GM12878 (cell line): ENCODE results near the gene DYDC1. TPM values are rescaled to one million over a fixed set of nuclear protein-coding genes. Genes with fewer than 3 reads are reported as not detected.

Source experiments
- ATAC-seq: fragments of 200-7000 bp; cut with Tn5 transposase; 3 replicates; pipeline ENCODE4 v1.9.1; 2020; ENCODE audit warnings: mild to moderate bottlenecking, moderate library complexity
- BruUV-seq: library from RNA; stranded (reverse); fragments of 400-500 nt; replicated peaks from 2 replicates; lab custom pipeline; 2021; lab: Mats Ljungman, UMichigan
- CTCF ChIA-PET: fragments of 300-600 bp; sonication (Branson Sonifier 250); formaldehyde crosslinking; extraction: SDS; loops from one replicate; lab custom pipeline; 2021; ENCODE audit warnings: inconsistent platforms; lab: Yijun Ruan, JAX
- POLR2A ChIA-PET: fragments of 350-600 bp; formaldehyde crosslinking; extraction: SDS; loops from one replicate; lab custom pipeline; 2021; ENCODE audit warnings: inconsistent platforms; lab: Charles Lee
- RAD21 ChIA-PET: fragments of 300-600 bp; sonication (Branson Sonifier 250); formaldehyde crosslinking; loops from one replicate; lab custom pipeline; 2023; ENCODE audit warnings: antibody characterized with exemption; ENCODE audit not compliant: unreplicated experiment; lab: Charles Lee
- SMC1A ChIA-PET: fragments of 300-600 bp; sonication (Branson Sonifier 250); formaldehyde crosslinking; loops from one replicate; lab custom pipeline; 2023; ENCODE audit not compliant: unreplicated experiment, uncharacterized antibody; lab: Charles Lee
- DNase-seq: peaks from one replicate; pipeline ENCODE4 v3.0.0-alpha.2; 2011; ENCODE audit warnings: low read depth, low spot score
- FAIRE-seq: peaks from 3 replicates; lab custom pipeline; 2011; peaks lifted over from hg19 to GRCh38; lab: Jason Lieb, UNC
- H2AFZ ChIP-seq: 2 replicates; pipeline ENCODE4 v1.6.0; 2011; ENCODE audit warnings: low read depth, low read length, control low read depth; ENCODE audit not compliant: control insufficient read depth
- H3K27ac ChIP-seq: 2 replicates; pipeline ENCODE4 v1.5.1; 2011; ENCODE audit warnings: control low read depth; ENCODE audit not compliant: control insufficient read depth, insufficient read depth
- H3K27me3 ChIP-seq, 2 experiments: replicated peaks in 1 of 2; 2 replicates each; pipeline versions ENCODE4 v1.6.0 to v1.6.1; 2011; ENCODE audit warnings: low read length in 1 of 2; ENCODE audit not compliant: control insufficient read depth in 2 of 2, insufficient read depth in 2 of 2
- H3K36me3 ChIP-seq, 2 experiments: 2 replicates each; pipeline ENCODE4 v1.5.1; 2011; ENCODE audit warnings: low read length in 1 of 2; ENCODE audit not compliant: control insufficient read depth in 2 of 2, insufficient read depth in 2 of 2
- H3K4me1 ChIP-seq: 2 replicates; pipeline ENCODE4 v1.6.1; 2011; ENCODE audit warnings: mild to moderate bottlenecking, low read length, moderate library complexity, mixed read lengths; ENCODE audit not compliant: control insufficient read depth, insufficient read depth
- H3K4me2 ChIP-seq: 2 replicates; pipeline ENCODE4 v1.6.0; 2011; ENCODE audit warnings: control low read depth; ENCODE audit not compliant: control insufficient read depth, insufficient read depth
- H3K4me3 ChIP-seq: fragments of 200-600 bp; sonication (generic); 2 replicates; pipeline ENCODE4 v1.5.1; 2016
- H3K79me2 ChIP-seq: 2 replicates; pipeline ENCODE4 v1.6.0; 2011; ENCODE audit warnings: low read length; ENCODE audit not compliant: control insufficient read depth, insufficient read depth
- H3K9ac ChIP-seq: 2 replicates; pipeline ENCODE4 v1.8.0; 2011; ENCODE audit warnings: low read length, control low read depth, mixed read lengths; ENCODE audit not compliant: control insufficient read depth, insufficient read depth
- H3K9me3 ChIP-seq: replicated peaks from 3 replicates; pipeline ENCODE4 v1.5.1; 2011; ENCODE audit warnings: mild to moderate bottlenecking, low read length; ENCODE audit not compliant: control insufficient read depth, insufficient read depth
- H4K20me1 ChIP-seq: 2 replicates; pipeline ENCODE4 v1.6.0; 2011; ENCODE audit not compliant: control insufficient read depth, insufficient read depth
- BRCA1 ChIP-seq: IDR thresholded peaks from 2 replicates; pipeline ENCODE4 v1.6.1; 2011; ENCODE audit warnings: low read depth, low read length, improper control_type of control experiment
- CREM ChIP-seq: IDR thresholded peaks from 2 replicates; pipeline ENCODE4 v1.6.1; 2014; ENCODE audit warnings: antibody characterized with exemption, low read depth
- HDGF ChIP-seq: fragments of 450-650 bp; IDR thresholded peaks from 2 replicates; pipeline ENCODE4 v1.6.1; 2016; ENCODE audit warnings: antibody characterized with exemption
- KDM1A ChIP-seq: fragments of 200-600 bp; sonication (generic); IDR thresholded peaks from 2 replicates; pipeline ENCODE4 v1.6.1; 2016; ENCODE audit warnings: borderline replicate concordance
- MEF2A ChIP-seq: IDR thresholded peaks from 2 replicates; pipeline ENCODE4 v1.6.1; 2011; ENCODE audit warnings: low read depth, mild to moderate bottlenecking, low read length, moderate library complexity; ENCODE audit not compliant: insufficient read depth
- MEF2B ChIP-seq: fragments of 450-650 bp; IDR thresholded peaks from 2 replicates; pipeline ENCODE4 v1.6.1; 2018; ENCODE audit warnings: mild to moderate bottlenecking, moderate library complexity; ENCODE audit not compliant: partially characterized antibody, poor library complexity, severe bottlenecking
- NBN ChIP-seq: fragments of 450-650 bp; IDR thresholded peaks from 2 replicates; pipeline ENCODE4 v1.6.1; 2016
- POLR2AphosphoS2 ChIP-seq: IDR thresholded peaks from 2 replicates; pipeline ENCODE4 v1.6.1; 2011; ENCODE audit warnings: low read depth, mild to moderate bottlenecking, low read length, improper control_type of control experiment, moderate library complexity
- SMC3 ChIP-seq: IDR thresholded peaks from 2 replicates; pipeline ENCODE4 v1.6.1; 2011; ENCODE audit warnings: low read length, improper control_type of control experiment, borderline replicate concordance
- ZNF217 ChIP-seq: fragments of 450-650 bp; IDR thresholded peaks from 2 replicates; pipeline ENCODE4 v1.6.1; 2017; ENCODE audit warnings: antibody characterized with exemption, mild to moderate bottlenecking
- ZNF384 ChIP-seq: IDR thresholded peaks from 2 replicates; pipeline ENCODE4 v1.6.1; 2012; ENCODE audit warnings: low read depth, mild to moderate bottlenecking, low read length, improper control_type of control experiment, borderline replicate concordance
- WGBS: methylation state at CpG from one replicate; pipeline ENCODE4 v1.1.6; 2016; ENCODE audit warnings: low lambda C conversion rate; ENCODE audit not compliant: insufficient replicate concordance, insufficient coverage; ENCODE audit errors: missing lambda C conversion rate; 5-methylcytosine and 5-hydroxymethylcytosine counted together
- in situ Hi-C: fragments of 300-500 bp; cut with MboI; formaldehyde crosslinking; loops from 9 replicates; pipeline ENCODE4 v1.14.3; 2018; ENCODE audit warnings: mixed read lengths
- intact Hi-C: fragments of 100-400 bp; cut with micrococcal nuclease; formaldehyde crosslinking; loops from one replicate; pipeline ENCODE4 v1.14.2; 2022; ENCODE audit not compliant: unreplicated experiment
- polyA plus RNA-seq, 11 experiments: library from polyadenylated mRNA; depleted of rRNA in 4 of 11; unstranded in 6 of 11; stranded (reverse) in 5 of 11; fragments of >200 nt; fragmentation: Nextera tagmentation in 4 of 11; fragmentation: Illumina TruSeq in 1 of 11; extraction: Ambion mirVana in 4 of 11; extraction: Trizol in 1 of 11; gene quantifications; 1 replicate in 1 of 11; 2 replicates in 10 of 11; pipeline versions ENCODE4 v1.2.1 to v1.2.3, GENCODE V29; 2011 to 2016; ENCODE audit warnings: inconsistent platforms in 2 of 11, missing spikeins in 2 of 11, low read depth in 1 of 11
- total RNA-seq, 4 experiments: library from RNA; depleted of rRNA in 3 of 4; stranded (reverse); fragments of >200 nt in 3 of 4; fragmentation: Illumina TruSeq in 1 of 4; extraction: Trizol in 1 of 4; gene quantifications; 2 replicates each; pipeline versions ENCODE4 v1.2.1 to v1.2.3, GENCODE V29; 2013 to 2021
- TF ChIP-seq, protein P1 (sequence below): fragments of 450-650 bp; formaldehyde crosslinking; IDR thresholded peaks from 2 replicates; pipeline ENCODE4 v1.4.0; 2022; ENCODE audit warnings: mild to moderate bottlenecking, moderate library complexity
- TF ChIP-seq, protein P2 (sequence below): IDR thresholded peaks from 2 replicates; pipeline ENCODE4 v1.6.1; 2011; ENCODE audit warnings: low read depth, mild to moderate bottlenecking, low read length, moderate library complexity, borderline replicate concordance; ENCODE audit errors: extremely low read depth
- TF ChIP-seq, protein P3 (sequence below): IDR thresholded peaks from 2 replicates; pipeline ENCODE4 v1.6.1; 2012; ENCODE audit warnings: low read depth, low read length, improper control_type of control experiment
- TF ChIP-seq, protein P4 (sequence below): IDR thresholded peaks from 2 replicates; pipeline ENCODE4 v1.6.1; 2012; ENCODE audit warnings: low read depth, low read length, improper control_type of control experiment
- TF ChIP-seq, protein P5 (sequence below), 3 experiments: IDR thresholded peaks in 2 of 3; conservative IDR thresholded peaks in 1 of 3; 2 replicates each; pipeline ENCODE4 v1.5.1; 2011; ENCODE audit warnings: low read depth in 3 of 3, low read length in 3 of 3, mild to moderate bottlenecking in 3 of 3, control low read depth in 2 of 3, moderate library complexity in 2 of 3, inconsistent platforms in 1 of 3, mixed read lengths in 1 of 3; ENCODE audit not compliant: control insufficient read depth in 2 of 3, insufficient read depth in 1 of 3; ENCODE audit errors: extremely low read depth in 1 of 3

The DYDC1 gene
- total and polyA plus RNA-seq, 10 of the 15 experiments (the other 5 are each of a cell fraction or from before 2014, with no cell fraction given), result not detected

DNA sequence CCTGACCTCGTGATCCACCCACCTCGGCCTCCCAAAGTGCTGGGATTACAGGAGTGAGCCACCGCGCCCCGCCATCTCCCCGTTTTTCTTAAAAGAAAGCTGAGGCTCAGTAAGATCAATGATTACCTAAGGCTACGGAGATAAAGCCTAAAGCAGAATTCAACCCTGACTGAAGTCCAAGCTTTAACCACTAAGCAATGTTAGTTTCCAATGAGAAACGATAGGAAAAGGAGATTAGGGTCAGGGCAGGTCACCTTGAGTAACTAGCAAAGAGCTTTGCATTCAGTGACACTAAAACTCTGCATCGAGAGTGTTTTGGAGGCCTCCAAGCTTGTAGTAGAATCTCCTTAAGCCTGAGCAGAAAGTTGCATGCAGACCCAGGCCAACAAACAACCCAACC is 34.2 kb upstream of the DYDC1 start (continued):
- TF ChIP-seq CREM (no peak), MEF2B (no peak), NBN (no peak), ZNF217 (no peak)

DNA sequence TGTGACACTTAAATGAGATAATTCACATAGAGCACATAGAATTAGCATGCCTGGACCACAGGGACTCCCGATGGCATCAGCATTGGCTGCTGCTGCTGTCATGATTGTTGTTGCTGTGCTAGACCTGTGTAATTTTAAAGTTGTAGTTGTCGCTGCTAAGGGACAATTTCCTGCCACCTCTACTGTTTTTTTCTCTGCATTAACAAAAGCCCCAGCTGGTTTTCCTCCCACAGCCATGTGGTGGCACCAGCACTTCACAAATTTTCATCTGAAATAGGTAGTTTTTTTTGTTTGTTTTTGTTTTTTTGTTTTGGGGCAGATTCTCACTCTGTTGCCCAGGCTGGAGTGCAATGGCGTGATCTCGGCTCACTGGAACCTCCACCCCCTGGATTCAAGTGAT is 26.4 kb upstream of the DYDC1 start:
- ChIA-PET CTCF (interaction anchor here (0.6 to 2.6 kb wide), 16 partner anchors 23 to 797 kb away, joined by 3 to 23 read pairs (median 4); partner anchors contain the start of gene PRXL2A), RAD21 (interaction anchor here (0.6 to 2.7 kb wide), 6 partner anchors 60 to 280 kb away, joined by 3 to 18 read pairs (median 4); no protein-coding TSS in a partner anchor), POLR2A (no interaction called here), SMC1A (interaction anchor here (0.6 to 2.2 kb wide), 7 partner anchors 12 to 122 kb away, joined by 3 to 17 read pairs (median 10); no protein-coding TSS in a partner anchor)
- in situ Hi-C loops (loop anchor here (5.0 kb wide), 1 partner anchor 124 kb away; no protein-coding TSS in a partner anchor), intact Hi-C loops (loop anchor here (1.0 to 10.0 kb wide), 4 partner anchors 61 to 539 kb away; no protein-coding TSS in a partner anchor)
- Histone ChIP-seq H3K27ac (no peak overlapping the region), H3K4me2 (no peak overlapping the region), H3K9me3 (no peaks in the 10 kb centered on the region; the same call in 2 of the 3 replicates), H3K4me3 (no peak overlapping the region), H3K27me3 (peaks cover 0 to 3% of the 10 kb centered on the region in 2 experiments; a peak in 1 of 4 replicates), H3K36me3 (no peaks in the 10 kb centered on the region), H2AFZ (no peak overlapping the region; the same call in 1 of the 2 replicates), H3K9ac (no peak overlapping the region), H4K20me1 (no peaks in the 10 kb centered on the region), H3K4me1 (no peaks in the 10 kb centered on the region), H3K79me2 (no peaks in the 10 kb centered on the region)
- peak; percentile 19 for DNase-seq
- FAIRE-seq, result peak; percentile 59
- peak; percentile 65 for ATAC-seq
- 0% methylated on average over 4 of the region's 4 CpGs for WGBS
- no TSS peak for BruUV-seq
- TF ChIP-seq SMC3 (peak; percentile 43; the same call in 1 of the 2 replicates), KDM1A (no peak), MEF2A (no peak), ZNF384 (peak; percentile 88), POLR2AphosphoS2 (no peak), BRCA1 (no peak), HDGF (no peak)
- TF ChIP-seq, protein P1, sequence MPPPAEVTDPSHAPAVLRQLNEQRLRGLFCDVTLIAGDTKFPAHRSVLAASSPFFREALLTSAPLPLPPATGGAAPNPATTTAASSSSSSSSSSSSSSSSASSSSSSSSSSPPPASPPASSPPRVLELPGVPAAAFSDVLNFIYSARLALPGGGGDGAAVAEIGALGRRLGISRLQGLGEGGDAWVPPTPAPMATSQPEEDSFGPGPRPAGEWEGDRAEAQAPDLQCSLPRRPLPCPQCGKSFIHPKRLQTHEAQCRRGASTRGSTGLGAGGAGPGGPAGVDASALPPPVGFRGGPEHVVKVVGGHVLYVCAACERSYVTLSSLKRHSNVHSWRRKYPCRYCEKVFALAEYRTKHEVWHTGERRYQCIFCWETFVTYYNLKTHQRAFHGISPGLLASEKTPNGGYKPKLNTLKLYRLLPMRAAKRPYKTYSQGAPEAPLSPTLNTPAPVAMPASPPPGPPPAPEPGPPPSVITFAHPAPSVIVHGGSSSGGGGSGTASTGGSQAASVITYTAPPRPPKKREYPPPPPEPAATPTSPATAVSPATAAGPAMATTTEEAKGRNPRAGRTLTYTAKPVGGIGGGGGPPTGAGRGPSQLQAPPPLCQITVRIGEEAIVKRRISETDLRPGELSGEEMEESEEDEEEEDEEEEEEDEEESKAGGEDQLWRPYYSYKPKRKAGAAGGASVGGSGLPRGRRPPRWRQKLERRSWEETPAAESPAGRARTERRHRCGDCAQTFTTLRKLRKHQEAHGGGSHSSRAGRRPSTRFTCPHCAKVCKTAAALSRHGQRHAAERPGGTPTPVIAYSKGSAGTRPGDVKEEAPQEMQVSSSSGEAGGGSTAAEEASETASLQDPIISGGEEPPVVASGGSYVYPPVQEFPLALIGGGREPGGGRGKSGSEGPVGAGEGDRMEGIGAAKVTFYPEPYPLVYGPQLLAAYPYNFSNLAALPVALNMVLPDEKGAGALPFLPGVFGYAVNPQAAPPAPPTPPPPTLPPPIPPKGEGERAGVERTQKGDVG (CRISPR knock-in tag), result no peak
- TF ChIP-seq, protein P2, sequence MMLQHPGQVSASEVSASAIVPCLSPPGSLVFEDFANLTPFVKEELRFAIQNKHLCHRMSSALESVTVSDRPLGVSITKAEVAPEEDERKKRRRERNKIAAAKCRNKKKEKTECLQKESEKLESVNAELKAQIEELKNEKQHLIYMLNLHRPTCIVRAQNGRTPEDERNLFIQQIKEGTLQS, result no peak
- TF ChIP-seq, protein P3, sequence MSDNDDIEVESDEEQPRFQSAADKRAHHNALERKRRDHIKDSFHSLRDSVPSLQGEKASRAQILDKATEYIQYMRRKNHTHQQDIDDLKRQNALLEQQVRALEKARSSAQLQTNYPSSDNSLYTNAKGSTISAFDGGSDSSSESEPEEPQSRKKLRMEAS, result no peak
- TF ChIP-seq, protein P4, sequence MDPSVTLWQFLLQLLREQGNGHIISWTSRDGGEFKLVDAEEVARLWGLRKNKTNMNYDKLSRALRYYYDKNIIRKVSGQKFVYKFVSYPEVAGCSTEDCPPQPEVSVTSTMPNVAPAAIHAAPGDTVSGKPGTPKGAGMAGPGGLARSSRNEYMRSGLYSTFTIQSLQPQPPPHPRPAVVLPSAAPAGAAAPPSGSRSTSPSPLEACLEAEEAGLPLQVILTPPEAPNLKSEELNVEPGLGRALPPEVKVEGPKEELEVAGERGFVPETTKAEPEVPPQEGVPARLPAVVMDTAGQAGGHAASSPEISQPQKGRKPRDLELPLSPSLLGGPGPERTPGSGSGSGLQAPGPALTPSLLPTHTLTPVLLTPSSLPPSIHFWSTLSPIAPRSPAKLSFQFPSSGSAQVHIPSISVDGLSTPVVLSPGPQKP, result no peak
- TF ChIP-seq, protein P5, sequence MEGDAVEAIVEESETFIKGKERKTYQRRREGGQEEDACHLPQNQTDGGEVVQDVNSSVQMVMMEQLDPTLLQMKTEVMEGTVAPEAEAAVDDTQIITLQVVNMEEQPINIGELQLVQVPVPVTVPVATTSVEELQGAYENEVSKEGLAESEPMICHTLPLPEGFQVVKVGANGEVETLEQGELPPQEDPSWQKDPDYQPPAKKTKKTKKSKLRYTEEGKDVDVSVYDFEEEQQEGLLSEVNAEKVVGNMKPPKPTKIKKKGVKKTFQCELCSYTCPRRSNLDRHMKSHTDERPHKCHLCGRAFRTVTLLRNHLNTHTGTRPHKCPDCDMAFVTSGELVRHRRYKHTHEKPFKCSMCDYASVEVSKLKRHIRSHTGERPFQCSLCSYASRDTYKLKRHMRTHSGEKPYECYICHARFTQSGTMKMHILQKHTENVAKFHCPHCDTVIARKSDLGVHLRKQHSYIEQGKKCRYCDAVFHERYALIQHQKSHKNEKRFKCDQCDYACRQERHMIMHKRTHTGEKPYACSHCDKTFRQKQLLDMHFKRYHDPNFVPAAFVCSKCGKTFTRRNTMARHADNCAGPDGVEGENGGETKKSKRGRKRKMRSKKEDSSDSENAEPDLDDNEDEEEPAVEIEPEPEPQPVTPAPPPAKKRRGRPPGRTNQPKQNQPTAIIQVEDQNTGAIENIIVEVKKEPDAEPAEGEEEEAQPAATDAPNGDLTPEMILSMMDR (IDR thresholded peaks at IDR 0.05 in 2 of 3, conservative IDR thresholded peaks at IDR 0.05 in 1 of 3; ENCODE audit: control insufficient read depth in 2 of 3, extremely low read depth in 1 of 3, insufficient read depth in 1 of 3, low read depth in 3 of 3, low read length in 3 of 3), result peak; percentile 52 to 68 (median 66)
